GM13976 (cell line): ENCODE data around the gene GPC6.

ENCODE experiments used
- DNase-seq: peaks from one replicate; pipeline ENCODE4 v3.0.0; 2012; ENCODE audit warnings: low spot score
- CTCF ChIP-seq: IDR thresholded peaks from 2 replicates; pipeline ENCODE4 v1.5.1; 2012; ENCODE audit warnings: borderline replicate concordance, mild to moderate bottlenecking; ENCODE audit not compliant: insufficient read depth; ENCODE audit errors: extremely low read depth, missing control alignments, control extremely low read depth
- in situ Hi-C: fragments of 300-500 bp; cut with MboI; formaldehyde crosslinking; loops from one replicate; pipeline ENCODE4 v1.12.0; 2022; ENCODE audit warnings: low sequenced_read_pairs, mixed read lengths, inconsistent platforms; ENCODE audit not compliant: unreplicated experiment

Gene GPC6

GRCh38 chr13:93420206-93420605, 193.6 kb downstream of the GPC6 start:
- in situ Hi-C loops, result no loop called here
- DNase-seq, result no peak
- no peak for TF ChIP-seq CTCF

- in situ Hi-C loops, result no loop called here
- DNase-seq, result no peak
- TF ChIP-seq CTCF, result no peak
Observed at GRCh38 chr13:93420887-93421286, 194.3 kb downstream of the GPC6 start.

- no peak for TF ChIP-seq CTCF
- no peak for DNase-seq
- in situ Hi-C loops, result no loop called here
Observed at GRCh38 chr13:93422980-93423543, 196.5 kb downstream of the GPC6 start.

- no peak for DNase-seq
- in situ Hi-C loops, result no loop called here
Observed at GRCh38 chr13:93425411-93425810, 198.8 kb downstream of the GPC6 start.

GRCh38 chr13:93430381-93430780, 203.8 kb downstream of the GPC6 start:
- in situ Hi-C loops, result no loop called here
- no peak for DNase-seq
- no peak for TF ChIP-seq CTCF

More at GRCh38 chr13:93425411-93425810, 198.8 kb downstream of the GPC6 start:
- no peak for TF ChIP-seq CTCF

- TF ChIP-seq CTCF, result no peak
- no peak for DNase-seq
- in situ Hi-C loops, result no loop called here
Observed at GRCh38 chr13:93435651-93436050, 209.0 kb downstream of the GPC6 start.
